WTC11 (cell line): ENCODE results near the gene HAPLN1. TPM values are rescaled to one million over a fixed set of nuclear protein-coding genes. Genes with fewer than 3 reads are reported as not detected.
A peak's percentile ranks its signal among the peaks of the same experiment; 100 is the strongest.

Experiments used
- ATAC-seq: fragments of 200-7000 bp; cut with Tn5 transposase; 2 replicates; pipeline ENCODE4 v1.10.0; 2021; ENCODE audit warnings: mild to moderate bottlenecking, moderate library complexity
- CTCF ChIA-PET: fragments of 300-600 bp; sonication (Branson Sonifier 250); formaldehyde crosslinking; loops from one replicate; lab custom pipeline; 2021; ENCODE audit warnings: antibody characterized with exemption; lab: Charles Lee
- POLR2A ChIA-PET: fragments of 350-600 bp; sonication (Branson Sonifier 250); formaldehyde crosslinking; loops from one replicate; lab custom pipeline; 2021; ENCODE audit warnings: antibody characterized with exemption; lab: Charles Lee
- DNase-seq: peaks from one replicate; pipeline ENCODE4 v3.0.0; 2021; ENCODE audit warnings: low spot score
- H3K27ac Mint-ChIP-seq: 2 replicates; pipeline ENCODE4 v1.8.0; 2021; ENCODE audit warnings: mixed read lengths
- H3K27me3 Mint-ChIP-seq: 2 replicates; pipeline ENCODE4 v1.8.0; 2021; ENCODE audit warnings: low read depth, mild to moderate bottlenecking, moderate library complexity, mixed read lengths
- H3K36me3 Mint-ChIP-seq: 2 replicates; pipeline ENCODE4 v1.8.0; 2021; ENCODE audit warnings: mixed read lengths
- H3K4me1 Mint-ChIP-seq: 2 replicates; pipeline ENCODE4 v1.8.0; 2022; ENCODE audit warnings: mixed read lengths
- H3K4me3 Mint-ChIP-seq: 2 replicates; pipeline ENCODE4 v1.8.0; 2021; ENCODE audit warnings: mild to moderate bottlenecking, moderate library complexity, mixed read lengths
- H3K9me3 Mint-ChIP-seq: 2 replicates; pipeline ENCODE4 v1.8.0; 2021; ENCODE audit warnings: mixed read lengths
- ESRRA ChIP-seq: sonication (generic); formaldehyde crosslinking; IDR thresholded peaks from 2 replicates; pipeline ENCODE4 v1.8.1; 2022; ENCODE audit warnings: mild to moderate bottlenecking, missing genetic modification reagents, borderline replicate concordance
- GABPB1 ChIP-seq: sonication (generic); formaldehyde crosslinking; IDR thresholded peaks from 2 replicates; pipeline ENCODE4 v1.8.1; 2023; ENCODE audit warnings: mild to moderate bottlenecking, missing genetic modification reagents
- JAZF1 ChIP-seq: fragments of 250-450 bp; sonication (Bioruptor Pico); IDR thresholded peaks from 2 replicates; pipeline ENCODE4 v1.9.0; 2021; ENCODE audit warnings: moderate library complexity, mild to moderate bottlenecking, inconsistent platforms
- MLX ChIP-seq: sonication (generic); formaldehyde crosslinking; IDR thresholded peaks from 2 replicates; pipeline ENCODE4 v1.8.1; 2023; ENCODE audit warnings: mild to moderate bottlenecking, missing genetic modification reagents, moderate library complexity
- NFATC4 ChIP-seq: fragments of 250-450 bp; sonication (Bioruptor Pico); IDR thresholded peaks from 2 replicates; pipeline ENCODE4 v1.9.0; 2021; ENCODE audit warnings: mild to moderate bottlenecking
- NFYB ChIP-seq: sonication (generic); formaldehyde crosslinking; conservative IDR thresholded peaks from 2 replicates; pipeline ENCODE4 v1.8.0; 2022; ENCODE audit warnings: low read depth, missing genetic modification reagents
- NR3C1 ChIP-seq: sonication (generic); formaldehyde crosslinking; conservative IDR thresholded peaks from 2 replicates; pipeline ENCODE4 v1.8.1; 2023; ENCODE audit warnings: low read depth, mild to moderate bottlenecking, missing genetic modification reagents
- PREB ChIP-seq: sonication (generic); formaldehyde crosslinking; IDR thresholded peaks from 2 replicates; pipeline ENCODE4 v1.8.1; 2022; ENCODE audit warnings: mild to moderate bottlenecking, missing genetic modification reagents, moderate library complexity, borderline replicate concordance
- RELA ChIP-seq: sonication (generic); formaldehyde crosslinking; IDR thresholded peaks from 2 replicates; pipeline ENCODE4 v1.8.1; 2022; ENCODE audit warnings: missing genetic modification reagents, mild to moderate bottlenecking, borderline replicate concordance
- USF2 ChIP-seq: sonication (generic); formaldehyde crosslinking; IDR thresholded peaks from 2 replicates; pipeline ENCODE4 v1.8.1; 2023; ENCODE audit warnings: mild to moderate bottlenecking, missing genetic modification reagents, moderate library complexity
- ZBTB21 ChIP-seq: sonication (generic); formaldehyde crosslinking; IDR thresholded peaks from 2 replicates; pipeline ENCODE4 v1.8.1; 2023; ENCODE audit warnings: mild to moderate bottlenecking, missing genetic modification reagents, borderline replicate concordance
- ZNF232 ChIP-seq: sonication (generic); formaldehyde crosslinking; IDR thresholded peaks from 2 replicates; pipeline ENCODE4 v1.8.0; 2022; ENCODE audit warnings: mild to moderate bottlenecking, missing genetic modification reagents
- ZNF263 ChIP-seq: sonication (generic); formaldehyde crosslinking; IDR thresholded peaks from 2 replicates; pipeline ENCODE4 v1.8.1; 2022; ENCODE audit warnings: low read depth, mild to moderate bottlenecking, moderate library complexity, missing genetic modification reagents
- ZNF396 ChIP-seq: fragments of 250-450 bp; sonication (Bioruptor Pico); IDR thresholded peaks from 2 replicates; pipeline ENCODE4 v1.8.0; 2021; ENCODE audit warnings: mild to moderate bottlenecking, moderate library complexity, borderline replicate concordance
- ZNF423 ChIP-seq: fragments of 250-450 bp; sonication (Bioruptor Pico); IDR thresholded peaks from 2 replicates; pipeline ENCODE4 v2.1.2; 2022; ENCODE audit warnings: mild to moderate bottlenecking, moderate library complexity
- total RNA-seq: library from RNA; stranded (reverse); gene quantifications from 3 replicates; pipeline ENCODE4 v1.2.3, GENCODE V29; 2021
- TF ChIP-seq, protein P1 (sequence below): sonication (generic); formaldehyde crosslinking; IDR thresholded peaks from 2 replicates; pipeline ENCODE4 v1.8.0; 2022; ENCODE audit warnings: missing genetic modification reagents
- TF ChIP-seq, protein P2 (sequence below): sonication (generic); formaldehyde crosslinking; IDR thresholded peaks from 2 replicates; pipeline ENCODE4 v1.8.1; 2023; ENCODE audit warnings: mild to moderate bottlenecking, missing genetic modification reagents
- TF ChIP-seq, protein P3 (sequence below): sonication (generic); formaldehyde crosslinking; IDR thresholded peaks from 2 replicates; pipeline ENCODE4 v1.8.0; 2022; ENCODE audit warnings: mild to moderate bottlenecking, missing genetic modification reagents
- TF ChIP-seq, protein P4 (sequence below): sonication (generic); formaldehyde crosslinking; IDR thresholded peaks from 2 replicates; pipeline ENCODE4 v1.8.0; 2023; ENCODE audit warnings: missing genetic modification reagents, mild to moderate bottlenecking, borderline replicate concordance
- TF ChIP-seq, protein P5 (sequence below): sonication (generic); formaldehyde crosslinking; IDR thresholded peaks from 2 replicates; pipeline ENCODE4 v1.8.0; 2023; ENCODE audit warnings: missing genetic modification reagents

HAPLN1 gene
- total RNA-seq, 1 experiment from 2014 or later = 9.4 TPM

GRCh38 chr5:83686251-83686650 lies 34.4 kb downstream of the HAPLN1 start:
- H3K4me3 Mint-ChIP-seq = no peak overlapping the region
- no peaks in the 10 kb centered on the region for H3K9me3 Mint-ChIP-seq
- H3K27me3 Mint-ChIP-seq = no peaks in the 10 kb centered on the region
- no peak for ATAC-seq
- peaks cover 46% of the 10 kb centered on the region for H3K4me1 Mint-ChIP-seq
- TF ChIP-seq ZNF396 (CRISPR knock-in tag) (no peak), USF2 (CRISPR knock-in tag) (no peak), ZNF423 (CRISPR knock-in tag) (no peak), NFATC4 (CRISPR knock-in tag) (no peak), RELA (no peak), ZBTB21 (CRISPR knock-in tag) (no peak), JAZF1 (CRISPR knock-in tag) (no peak), ZNF263 (CRISPR knock-in tag) (no peak), NFYB (CRISPR knock-in tag) (no peak), ESRRA (CRISPR knock-in tag) (no peak), PREB (CRISPR knock-in tag) (no peak), ZNF232 (CRISPR knock-in tag) (no peak)
- TF ChIP-seq, protein P1, sequence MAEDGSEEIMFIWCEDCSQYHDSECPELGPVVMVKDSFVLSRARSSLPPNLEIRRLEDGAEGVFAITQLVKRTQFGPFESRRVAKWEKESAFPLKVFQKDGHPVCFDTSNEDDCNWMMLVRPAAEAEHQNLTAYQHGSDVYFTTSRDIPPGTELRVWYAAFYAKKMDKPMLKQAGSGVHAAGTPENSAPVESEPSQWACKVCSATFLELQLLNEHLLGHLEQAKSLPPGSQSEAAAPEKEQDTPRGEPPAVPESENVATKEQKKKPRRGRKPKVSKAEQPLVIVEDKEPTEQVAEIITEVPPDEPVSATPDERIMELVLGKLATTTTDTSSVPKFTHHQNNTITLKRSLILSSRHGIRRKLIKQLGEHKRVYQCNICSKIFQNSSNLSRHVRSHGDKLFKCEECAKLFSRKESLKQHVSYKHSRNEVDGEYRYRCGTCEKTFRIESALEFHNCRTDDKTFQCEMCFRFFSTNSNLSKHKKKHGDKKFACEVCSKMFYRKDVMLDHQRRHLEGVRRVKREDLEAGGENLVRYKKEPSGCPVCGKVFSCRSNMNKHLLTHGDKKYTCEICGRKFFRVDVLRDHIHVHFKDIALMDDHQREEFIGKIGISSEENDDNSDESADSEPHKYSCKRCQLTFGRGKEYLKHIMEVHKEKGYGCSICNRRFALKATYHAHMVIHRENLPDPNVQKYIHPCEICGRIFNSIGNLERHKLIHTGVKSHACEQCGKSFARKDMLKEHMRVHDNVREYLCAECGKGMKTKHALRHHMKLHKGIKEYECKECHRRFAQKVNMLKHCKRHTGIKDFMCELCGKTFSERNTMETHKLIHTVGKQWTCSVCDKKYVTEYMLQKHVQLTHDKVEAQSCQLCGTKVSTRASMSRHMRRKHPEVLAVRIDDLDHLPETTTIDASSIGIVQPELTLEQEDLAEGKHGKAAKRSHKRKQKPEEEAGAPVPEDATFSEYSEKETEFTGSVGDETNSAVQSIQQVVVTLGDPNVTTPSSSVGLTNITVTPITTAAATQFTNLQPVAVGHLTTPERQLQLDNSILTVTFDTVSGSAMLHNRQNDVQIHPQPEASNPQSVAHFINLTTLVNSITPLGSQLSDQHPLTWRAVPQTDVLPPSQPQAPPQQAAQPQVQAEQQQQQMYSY (CRISPR knock-in tag) = no peak
- TF ChIP-seq, protein P2, sequence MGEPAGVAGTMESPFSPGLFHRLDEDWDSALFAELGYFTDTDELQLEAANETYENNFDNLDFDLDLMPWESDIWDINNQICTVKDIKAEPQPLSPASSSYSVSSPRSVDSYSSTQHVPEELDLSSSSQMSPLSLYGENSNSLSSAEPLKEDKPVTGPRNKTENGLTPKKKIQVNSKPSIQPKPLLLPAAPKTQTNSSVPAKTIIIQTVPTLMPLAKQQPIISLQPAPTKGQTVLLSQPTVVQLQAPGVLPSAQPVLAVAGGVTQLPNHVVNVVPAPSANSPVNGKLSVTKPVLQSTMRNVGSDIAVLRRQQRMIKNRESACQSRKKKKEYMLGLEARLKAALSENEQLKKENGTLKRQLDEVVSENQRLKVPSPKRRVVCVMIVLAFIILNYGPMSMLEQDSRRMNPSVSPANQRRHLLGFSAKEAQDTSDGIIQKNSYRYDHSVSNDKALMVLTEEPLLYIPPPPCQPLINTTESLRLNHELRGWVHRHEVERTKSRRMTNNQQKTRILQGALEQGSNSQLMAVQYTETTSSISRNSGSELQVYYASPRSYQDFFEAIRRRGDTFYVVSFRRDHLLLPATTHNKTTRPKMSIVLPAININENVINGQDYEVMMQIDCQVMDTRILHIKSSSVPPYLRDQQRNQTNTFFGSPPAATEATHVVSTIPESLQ (CRISPR knock-in tag) = no peak
- TF ChIP-seq, protein P3, sequence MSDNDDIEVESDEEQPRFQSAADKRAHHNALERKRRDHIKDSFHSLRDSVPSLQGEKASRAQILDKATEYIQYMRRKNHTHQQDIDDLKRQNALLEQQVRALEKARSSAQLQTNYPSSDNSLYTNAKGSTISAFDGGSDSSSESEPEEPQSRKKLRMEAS (CRISPR knock-in tag) = no peak
- TF ChIP-seq, all 79 proteins: peak for 0
- Mint-ChIP-seq H3K27ac (no peak overlapping the region), H3K36me3 (no peaks in the 10 kb centered on the region)
- CTCF ChIA-PET = no interaction called here
- DNase-seq = no peak
- POLR2A ChIA-PET = interaction anchor here (0.7 kb wide), 1 partner anchor 101 kb away, joined by 7 read pairs; no protein-coding TSS in a partner anchor

DNA sequence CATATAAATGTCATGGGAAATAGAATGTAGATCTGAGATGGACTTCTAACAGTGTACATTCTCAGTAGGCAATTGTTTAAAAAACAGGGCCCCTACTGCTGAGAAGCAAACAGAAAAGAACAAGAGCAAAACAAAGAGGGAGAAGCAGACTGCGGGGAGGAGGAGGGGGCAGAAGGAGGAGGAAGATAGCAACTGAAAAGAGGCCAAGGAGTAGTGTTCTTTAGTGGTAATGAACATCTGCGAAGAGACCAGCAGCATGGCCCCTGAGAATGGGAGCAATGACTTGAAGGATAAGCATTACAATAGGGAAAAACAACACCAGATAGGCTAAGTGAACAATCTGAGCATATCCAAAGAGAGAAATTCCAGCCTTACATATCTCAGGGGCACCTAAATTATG lies 36.8 kb downstream of the HAPLN1 start:
- H3K27ac Mint-ChIP-seq = no peak overlapping the region
- POLR2A ChIA-PET = interaction anchor here (0.5 kb wide), 1 partner anchor 37 kb away, joined by 8 read pairs; no protein-coding TSS in a partner anchor
- no peak for TF ChIP-seq NR3C1 (CRISPR knock-in tag)
- no peak for TF ChIP-seq MLX (CRISPR knock-in tag)
- no peak for TF ChIP-seq GABPB1 (CRISPR knock-in tag)
- TF ChIP-seq, protein P4, sequence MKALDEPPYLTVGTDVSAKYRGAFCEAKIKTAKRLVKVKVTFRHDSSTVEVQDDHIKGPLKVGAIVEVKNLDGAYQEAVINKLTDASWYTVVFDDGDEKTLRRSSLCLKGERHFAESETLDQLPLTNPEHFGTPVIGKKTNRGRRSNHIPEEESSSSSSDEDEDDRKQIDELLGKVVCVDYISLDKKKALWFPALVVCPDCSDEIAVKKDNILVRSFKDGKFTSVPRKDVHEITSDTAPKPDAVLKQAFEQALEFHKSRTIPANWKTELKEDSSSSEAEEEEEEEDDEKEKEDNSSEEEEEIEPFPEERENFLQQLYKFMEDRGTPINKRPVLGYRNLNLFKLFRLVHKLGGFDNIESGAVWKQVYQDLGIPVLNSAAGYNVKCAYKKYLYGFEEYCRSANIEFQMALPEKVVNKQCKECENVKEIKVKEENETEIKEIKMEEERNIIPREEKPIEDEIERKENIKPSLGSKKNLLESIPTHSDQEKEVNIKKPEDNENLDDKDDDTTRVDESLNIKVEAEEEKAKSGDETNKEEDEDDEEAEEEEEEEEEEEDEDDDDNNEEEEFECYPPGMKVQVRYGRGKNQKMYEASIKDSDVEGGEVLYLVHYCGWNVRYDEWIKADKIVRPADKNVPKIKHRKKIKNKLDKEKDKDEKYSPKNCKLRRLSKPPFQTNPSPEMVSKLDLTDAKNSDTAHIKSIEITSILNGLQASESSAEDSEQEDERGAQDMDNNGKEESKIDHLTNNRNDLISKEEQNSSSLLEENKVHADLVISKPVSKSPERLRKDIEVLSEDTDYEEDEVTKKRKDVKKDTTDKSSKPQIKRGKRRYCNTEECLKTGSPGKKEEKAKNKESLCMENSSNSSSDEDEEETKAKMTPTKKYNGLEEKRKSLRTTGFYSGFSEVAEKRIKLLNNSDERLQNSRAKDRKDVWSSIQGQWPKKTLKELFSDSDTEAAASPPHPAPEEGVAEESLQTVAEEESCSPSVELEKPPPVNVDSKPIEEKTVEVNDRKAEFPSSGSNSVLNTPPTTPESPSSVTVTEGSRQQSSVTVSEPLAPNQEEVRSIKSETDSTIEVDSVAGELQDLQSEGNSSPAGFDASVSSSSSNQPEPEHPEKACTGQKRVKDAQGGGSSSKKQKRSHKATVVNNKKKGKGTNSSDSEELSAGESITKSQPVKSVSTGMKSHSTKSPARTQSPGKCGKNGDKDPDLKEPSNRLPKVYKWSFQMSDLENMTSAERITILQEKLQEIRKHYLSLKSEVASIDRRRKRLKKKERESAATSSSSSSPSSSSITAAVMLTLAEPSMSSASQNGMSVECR = no peak
- TF ChIP-seq, protein P5, sequence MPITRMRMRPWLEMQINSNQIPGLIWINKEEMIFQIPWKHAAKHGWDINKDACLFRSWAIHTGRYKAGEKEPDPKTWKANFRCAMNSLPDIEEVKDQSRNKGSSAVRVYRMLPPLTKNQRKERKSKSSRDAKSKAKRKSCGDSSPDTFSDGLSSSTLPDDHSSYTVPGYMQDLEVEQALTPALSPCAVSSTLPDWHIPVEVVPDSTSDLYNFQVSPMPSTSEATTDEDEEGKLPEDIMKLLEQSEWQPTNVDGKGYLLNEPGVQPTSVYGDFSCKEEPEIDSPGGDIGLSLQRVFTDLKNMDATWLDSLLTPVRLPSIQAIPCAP (CRISPR knock-in tag) = no peak
- TF ChIP-seq NFYB (CRISPR knock-in tag) = no peak

More for the DNA sequence above, 36.8 kb downstream of the HAPLN1 start:
- CTCF ChIA-PET = no interaction called here
- DNase-seq (no peak), ATAC-seq (peak; percentile 76)
- Mint-ChIP-seq H3K4me1 (peaks cover 46% of the 10 kb centered on the region), H3K9me3 (no peaks in the 10 kb centered on the region), H3K36me3 (no peaks in the 10 kb centered on the region), H3K4me3 (no peak overlapping the region), H3K27me3 (no peaks in the 10 kb centered on the region)
